ENCODE results near the gene CELF2. TPM values are rescaled to one million over a fixed set of nuclear protein-coding genes. Genes with fewer than 3 reads are reported as not detected.

The CELF2 gene
- polyA plus RNA-seq, 1 experiment = 24.7 TPM

DNA sequence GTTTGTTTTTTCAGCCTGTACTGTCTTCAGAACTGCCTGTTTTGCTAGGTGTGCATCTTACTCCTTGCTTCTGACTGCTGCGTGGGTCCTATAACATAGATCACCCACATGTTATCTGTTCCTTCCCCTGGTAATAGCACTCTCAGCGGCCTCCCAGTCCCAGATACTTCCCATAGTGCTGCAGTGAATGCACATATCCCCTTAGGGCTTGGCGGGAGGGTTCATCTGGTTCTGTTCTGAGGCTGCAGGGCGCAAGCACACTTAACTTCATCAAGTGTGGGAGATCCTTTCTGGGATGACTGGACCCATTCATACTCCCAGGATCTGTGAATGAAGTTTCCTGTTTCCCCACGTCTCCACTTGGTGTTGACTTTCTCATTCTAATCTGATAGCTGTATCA is 90.7 kb downstream of the CELF2 start:
- no peak overlapping the region for H3K27ac ChIP-seq (ENCODE audit: low read depth, low read length)
- H3K4me3 ChIP-seq (ENCODE audit: low read depth, low read length) = no peak overlapping the region
- TF ChIP-seq, protein P1, sequence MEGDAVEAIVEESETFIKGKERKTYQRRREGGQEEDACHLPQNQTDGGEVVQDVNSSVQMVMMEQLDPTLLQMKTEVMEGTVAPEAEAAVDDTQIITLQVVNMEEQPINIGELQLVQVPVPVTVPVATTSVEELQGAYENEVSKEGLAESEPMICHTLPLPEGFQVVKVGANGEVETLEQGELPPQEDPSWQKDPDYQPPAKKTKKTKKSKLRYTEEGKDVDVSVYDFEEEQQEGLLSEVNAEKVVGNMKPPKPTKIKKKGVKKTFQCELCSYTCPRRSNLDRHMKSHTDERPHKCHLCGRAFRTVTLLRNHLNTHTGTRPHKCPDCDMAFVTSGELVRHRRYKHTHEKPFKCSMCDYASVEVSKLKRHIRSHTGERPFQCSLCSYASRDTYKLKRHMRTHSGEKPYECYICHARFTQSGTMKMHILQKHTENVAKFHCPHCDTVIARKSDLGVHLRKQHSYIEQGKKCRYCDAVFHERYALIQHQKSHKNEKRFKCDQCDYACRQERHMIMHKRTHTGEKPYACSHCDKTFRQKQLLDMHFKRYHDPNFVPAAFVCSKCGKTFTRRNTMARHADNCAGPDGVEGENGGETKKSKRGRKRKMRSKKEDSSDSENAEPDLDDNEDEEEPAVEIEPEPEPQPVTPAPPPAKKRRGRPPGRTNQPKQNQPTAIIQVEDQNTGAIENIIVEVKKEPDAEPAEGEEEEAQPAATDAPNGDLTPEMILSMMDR (IDR thresholded peaks at IDR 0.05; ENCODE audit: low read depth, low read length) = no peak
- no peaks in the 10 kb centered on the region for H3K27me3 ChIP-seq (ENCODE audit: control insufficient read depth, insufficient read depth, low read length)
- H3K9me3 ChIP-seq (ENCODE audit: control insufficient read depth, insufficient read depth, low read length) = no peaks in the 10 kb centered on the region
- POLR2A ChIA-PET = no interaction called here
- no peak for DNase-seq (ENCODE audit: low read depth, low spot score)
- CTCF ChIA-PET = no interaction called here

- POLR2A ChIA-PET = no interaction called here
- CTCF ChIA-PET = no interaction called here
Observed at GRCh38 chr10:11109590-11109989, 91.9 kb downstream of the CELF2 start.

DNA sequence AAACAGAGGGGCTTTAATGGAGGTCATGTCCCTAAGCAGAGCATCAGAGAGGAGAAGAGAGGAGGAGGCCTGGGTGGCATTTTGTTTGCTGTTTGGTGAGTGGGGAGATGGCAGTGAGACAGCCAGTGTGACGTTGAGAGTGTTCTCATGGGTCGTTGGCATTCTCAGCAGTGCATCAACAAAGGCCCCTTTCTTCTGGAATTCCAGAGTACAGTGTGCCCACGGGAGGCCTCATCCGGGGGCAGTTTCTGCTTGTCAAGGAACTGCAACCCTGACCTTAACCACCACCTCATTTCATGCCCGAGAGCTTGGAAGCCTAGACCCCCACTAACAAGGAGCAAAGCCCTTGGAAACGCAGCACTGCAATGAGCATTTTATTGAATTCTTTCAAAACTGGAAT is 92.9 kb downstream of the CELF2 start:
- CTCF ChIA-PET = interaction anchor here (0.6 kb wide), 1 partner anchor 14 kb away, joined by 3 read pairs; no protein-coding TSS in a partner anchor
- Histone ChIP-seq H3K27me3 (ENCODE audit: control insufficient read depth, insufficient read depth, low read length) (no peaks in the 10 kb centered on the region), H3K27ac (ENCODE audit: low read depth, low read length) (no peak overlapping the region), H3K9me3 (ENCODE audit: control insufficient read depth, insufficient read depth, low read length) (no peaks in the 10 kb centered on the region), H3K4me3 (ENCODE audit: low read depth, low read length) (no peak overlapping the region)
- POLR2A ChIA-PET = no interaction called here
- TF ChIP-seq, protein P1 (IDR thresholded peaks at IDR 0.05; ENCODE audit: low read depth, low read length) = no peak
- DNase-seq (ENCODE audit: low read depth, low spot score) = no peak

More at GRCh38 chr10:11109590-11109989, 91.9 kb downstream of the CELF2 start:
- Histone ChIP-seq H3K27ac (ENCODE audit: low read depth, low read length) (no peak overlapping the region), H3K4me3 (ENCODE audit: low read depth, low read length) (no peak overlapping the region), H3K9me3 (ENCODE audit: control insufficient read depth, insufficient read depth, low read length) (no peaks in the 10 kb centered on the region), H3K27me3 (ENCODE audit: control insufficient read depth, insufficient read depth, low read length) (no peaks in the 10 kb centered on the region)
- no peak for DNase-seq (ENCODE audit: low read depth, low spot score)
- TF ChIP-seq, protein P1 (IDR thresholded peaks at IDR 0.05; ENCODE audit: low read depth, low read length) = no peak

- Histone ChIP-seq H3K27ac (ENCODE audit: low read depth, low read length) (no peak overlapping the region), H3K4me3 (ENCODE audit: low read depth, low read length) (no peak overlapping the region), H3K9me3 (ENCODE audit: control insufficient read depth, insufficient read depth, low read length) (no peaks in the 10 kb centered on the region), H3K27me3 (ENCODE audit: control insufficient read depth, insufficient read depth, low read length) (no peaks in the 10 kb centered on the region)
- TF ChIP-seq, protein P1 (IDR thresholded peaks at IDR 0.05; ENCODE audit: low read depth, low read length) = no peak
- ChIA-PET POLR2A (no interaction called here), CTCF (interaction anchor here (1.1 kb wide), 1 partner anchor 11 kb away, joined by 3 read pairs; no protein-coding TSS in a partner anchor)
- no peak for DNase-seq (ENCODE audit: low read depth, low spot score)
Observed at GRCh38 chr10:11111490-11111889, 93.8 kb downstream of the CELF2 start.

GRCh38 chr10:11112718-11113117 is 95.0 kb downstream of the CELF2 start:
- no peak overlapping the region for H3K27ac ChIP-seq (ENCODE audit: low read depth, low read length)
- H3K4me3 ChIP-seq (ENCODE audit: low read depth, low read length) = no peak overlapping the region
- H3K27me3 ChIP-seq (ENCODE audit: control insufficient read depth, insufficient read depth, low read length) = no peaks in the 10 kb centered on the region
- H3K9me3 ChIP-seq (ENCODE audit: control insufficient read depth, insufficient read depth, low read length) = no peaks in the 10 kb centered on the region
- POLR2A ChIA-PET = no interaction called here
- TF ChIP-seq, protein P1 (IDR thresholded peaks at IDR 0.05; ENCODE audit: low read depth, low read length) = no peak
- CTCF ChIA-PET = no interaction called here
- DNase-seq (ENCODE audit: low read depth, low spot score) = no peak

Data from AG04450 (cell line).